H9 (cell line): ENCODE data around the gene DSC1. TPM values are rescaled to one million over a fixed set of nuclear protein-coding genes. Genes with fewer than 3 reads are reported as not detected.

Experiments used
- DNase-seq: peaks from one replicate; pipeline ENCODE4 v3.0.0-alpha.2; 2017
- H2AFZ ChIP-seq: one replicate; pipeline ENCODE4 v1.6.1; 2013; ENCODE audit warnings: mild to moderate bottlenecking, low read length, control low read depth, moderate library complexity
- H2AK5ac ChIP-seq: 2 replicates; pipeline ENCODE4 v1.6.1; 2013; ENCODE audit warnings: low read length, control low read depth, mixed read lengths; ENCODE audit not compliant: insufficient read length
- H2BK120ac ChIP-seq: one replicate; pipeline ENCODE4 v1.6.1; 2013; ENCODE audit warnings: low read depth, mild to moderate bottlenecking, low read length, control low read depth, inconsistent platforms; ENCODE audit not compliant: poor library complexity, severe bottlenecking
- H2BK12ac ChIP-seq: 2 replicates; pipeline ENCODE4 v1.6.1; 2013; ENCODE audit warnings: low read length, control low read depth, mixed read lengths, low read depth; ENCODE audit not compliant: insufficient read length
- H2BK15ac ChIP-seq: 2 replicates; pipeline ENCODE4 v1.6.1; 2013; ENCODE audit warnings: low read depth, low read length, control low read depth
- H2BK20ac ChIP-seq: one replicate; pipeline ENCODE4 v1.6.1; 2013; ENCODE audit warnings: low read depth, mild to moderate bottlenecking, low read length, control low read depth, inconsistent platforms; ENCODE audit not compliant: poor library complexity, severe bottlenecking
- H2BK5ac ChIP-seq: 2 replicates; pipeline ENCODE4 v1.6.1; 2013; ENCODE audit warnings: low read length, control low read depth, mixed read lengths; ENCODE audit not compliant: insufficient read length
- H3K14ac ChIP-seq: 2 replicates; pipeline ENCODE4 v1.6.1; 2013; ENCODE audit warnings: low read length, control low read depth; ENCODE audit not compliant: insufficient read depth
- H3K18ac ChIP-seq: 2 replicates; pipeline ENCODE4 v1.6.1; 2013; ENCODE audit warnings: low read depth, mild to moderate bottlenecking, mixed read lengths, low read length, control low read depth; ENCODE audit not compliant: insufficient read length
- H3K23ac ChIP-seq: 2 replicates; pipeline ENCODE4 v1.6.1; 2013; ENCODE audit warnings: low read length, control low read depth, mixed read lengths, low read depth; ENCODE audit not compliant: insufficient read length
- H3K23me2 ChIP-seq: 2 replicates; pipeline ENCODE4 v1.6.1; 2013; ENCODE audit warnings: low read depth, mild to moderate bottlenecking, mixed read lengths, low read length, control low read depth; ENCODE audit not compliant: insufficient read length, poor library complexity, severe bottlenecking
- H3K27ac ChIP-seq: 2 replicates; pipeline ENCODE4 v1.5.1; 2013; ENCODE audit warnings: low read length, control low read depth, mixed read lengths, low read depth; ENCODE audit not compliant: insufficient read length
- H3K27me3 ChIP-seq: 2 replicates; pipeline ENCODE4 v1.6.1; 2013; ENCODE audit warnings: low read length, control low read depth, inconsistent platforms; ENCODE audit not compliant: insufficient read depth
- H3K4ac ChIP-seq: 2 replicates; pipeline ENCODE4 v1.6.1; 2013; ENCODE audit warnings: low read depth, mild to moderate bottlenecking, control low read depth, inconsistent platforms, low read length, moderate library complexity
- H3K4me1 ChIP-seq: 2 replicates; pipeline ENCODE4 v1.6.1; 2013; ENCODE audit warnings: low read length, control low read depth, inconsistent platforms; ENCODE audit not compliant: insufficient read depth
- H3K4me2 ChIP-seq: 2 replicates; pipeline ENCODE4 v1.6.1; 2013; ENCODE audit warnings: low read length, control low read depth, mixed read lengths; ENCODE audit not compliant: insufficient read length, insufficient read depth
- H3K56ac ChIP-seq: 2 replicates; pipeline ENCODE4 v1.6.1; 2013; ENCODE audit warnings: low read depth, mild to moderate bottlenecking, mixed read lengths, low read length, control low read depth; ENCODE audit not compliant: insufficient read length
- H3K79me1 ChIP-seq: 2 replicates; pipeline ENCODE4 v1.6.1; 2013; ENCODE audit warnings: low read depth, mild to moderate bottlenecking, moderate library complexity, low read length, control low read depth, inconsistent platforms; ENCODE audit not compliant: insufficient read depth, poor library complexity, severe bottlenecking
- H3K79me2 ChIP-seq: 2 replicates; pipeline ENCODE4 v1.6.1; 2013; ENCODE audit warnings: low read length, control low read depth, inconsistent platforms; ENCODE audit not compliant: insufficient read depth
- H3K9ac ChIP-seq: 2 replicates; pipeline ENCODE4 v1.6.1; 2013; ENCODE audit warnings: low read length, control low read depth, mixed read lengths; ENCODE audit not compliant: insufficient read length; ENCODE audit errors: extremely low read depth
- H3K9me3 ChIP-seq: one replicate; pipeline ENCODE4 v1.6.1; 2013; ENCODE audit warnings: low read depth, low read length, inconsistent platforms; ENCODE audit not compliant: control insufficient read depth
- H3T11ph ChIP-seq: one replicate; pipeline ENCODE4 v1.6.1; 2013; ENCODE audit warnings: mild to moderate bottlenecking, low read length, control low read depth, inconsistent platforms
- H4K20me1 ChIP-seq: one replicate; pipeline ENCODE4 v1.6.1; 2013; ENCODE audit not compliant: control insufficient read depth, insufficient read length, insufficient read depth
- H4K5ac ChIP-seq: 2 replicates; pipeline ENCODE4 v1.6.1; 2013; ENCODE audit warnings: low read depth, mild to moderate bottlenecking, mixed read lengths, low read length, control low read depth; ENCODE audit not compliant: insufficient read length
- H4K8ac ChIP-seq: replicated peaks from 2 replicates; pipeline ENCODE4 v1.6.1; 2013; ENCODE audit warnings: low read length, control low read depth, mixed read lengths, low read depth; ENCODE audit not compliant: insufficient read length
- H4K91ac ChIP-seq: 2 replicates; pipeline ENCODE4 v1.6.1; 2013; ENCODE audit warnings: low read depth, mild to moderate bottlenecking, moderate library complexity, mixed read lengths, low read length, control low read depth; ENCODE audit not compliant: insufficient read length
- H3K27ac Mint-ChIP-seq, 3 experiments: 2 replicates in 2 of 3; 3 replicates in 1 of 3; pipeline ENCODE4 v1.8.0; 2020 to 2021; ENCODE audit warnings: mixed read lengths in 3 of 3, mild to moderate bottlenecking in 1 of 3, moderate library complexity in 1 of 3
- H3K27me3 Mint-ChIP-seq: 2 replicates; pipeline ENCODE4 v1.8.0; 2021; ENCODE audit warnings: low read depth, mild to moderate bottlenecking, moderate library complexity, mixed read lengths
- H3K36me3 Mint-ChIP-seq, 3 experiments: 2 replicates in 2 of 3; 3 replicates in 1 of 3; pipeline ENCODE4 v1.8.0; 2020 to 2021; ENCODE audit warnings: low read depth in 3 of 3, mixed read lengths in 3 of 3; ENCODE audit not compliant: insufficient read depth in 1 of 3
- H3K4me1 Mint-ChIP-seq, 2 experiments: 2 replicates each; pipeline ENCODE4 v1.8.0; 2020; ENCODE audit warnings: mixed read lengths in 2 of 2
- H3K4me3 Mint-ChIP-seq, 2 experiments: 2 replicates in 1 of 2; 3 replicates in 1 of 2; pipeline ENCODE4 v1.8.0; 2020 to 2021; ENCODE audit warnings: mild to moderate bottlenecking in 2 of 2, mixed read lengths in 2 of 2, moderate library complexity in 1 of 2
- H3K9me3 Mint-ChIP-seq, 2 experiments: 2 replicates in 1 of 2; 3 replicates in 1 of 2; pipeline ENCODE4 v1.8.0; 2020; ENCODE audit warnings: mild to moderate bottlenecking in 2 of 2, mixed read lengths in 2 of 2, moderate library complexity in 1 of 2
- CTCF ChIP-seq: fragments of 200-600 bp; sonication (generic); conservative IDR thresholded peaks from 3 replicates; pipeline ENCODE4 v1.8.0; 2021; ENCODE audit warnings: antibody characterized with exemption, mild to moderate bottlenecking
- WGBS: extraction: QIAGEN DNeasy Blood & Tissue Kit; methylation state at CpG from one replicate; pipeline ENCODE4 v1.1.7; 2013; ENCODE audit warnings: missing lambda C conversion rate, low lambda C conversion rate, mixed read lengths; ENCODE audit not compliant: insufficient read length; ENCODE audit errors: extremely low coverage; 5-methylcytosine and 5-hydroxymethylcytosine counted together
- total RNA-seq: library from RNA; stranded (reverse); gene quantifications from 2 replicates; pipeline ENCODE4 v1.2.1, GENCODE V29; 2021

The DSC1 gene
- total RNA-seq, 1 experiment from 2014 or later: not detected

DNA sequence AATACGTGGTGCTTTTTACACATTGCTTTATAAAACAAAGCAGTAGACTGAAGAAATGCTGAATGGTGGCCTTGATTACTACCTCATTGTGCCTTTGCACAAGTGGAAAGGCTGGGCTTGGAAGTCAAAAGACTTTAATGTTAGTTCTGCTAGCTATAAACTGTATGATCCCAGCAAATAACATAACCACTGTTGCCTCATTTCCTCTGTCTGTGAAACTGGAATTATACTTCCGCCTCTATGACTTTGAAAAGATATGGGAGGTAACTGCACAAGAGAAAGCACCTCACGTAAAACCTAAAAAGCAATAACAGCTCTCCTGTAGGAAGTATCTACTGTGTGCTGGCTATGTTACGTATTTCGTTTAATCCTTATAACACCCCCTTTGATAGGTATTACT, 43.4 kb upstream of the DSC1 start:
- Histone ChIP-seq H3K9ac (no peak overlapping the region), H3K27ac (no peak overlapping the region), H4K8ac (no peak overlapping the region), H3K4me2 (no peak overlapping the region), H2BK12ac (no peak overlapping the region), H2BK5ac (no peak overlapping the region), H3K18ac (no peak overlapping the region), H2BK20ac (no peak overlapping the region), H2AK5ac (no peak overlapping the region), H3K4ac (no peak overlapping the region), H2AFZ (no peak overlapping the region), H4K20me1 (no peaks in the 10 kb centered on the region), H3K23ac (no peak overlapping the region), H3K14ac (no peak overlapping the region), H3K79me1 (no peaks in the 10 kb centered on the region), H4K91ac (no peak overlapping the region), H2BK15ac (no peak overlapping the region), H3K4me1 (no peaks in the 10 kb centered on the region; the same call in 1 of the 2 replicates), H3K56ac (no peak overlapping the region), H3K9me3 (no peaks in the 10 kb centered on the region), H3K79me2 (no peaks in the 10 kb centered on the region), H2BK120ac (no peak overlapping the region), H3K27me3 (no peaks in the 10 kb centered on the region), H3T11ph (no peak overlapping the region), H4K5ac (no peak overlapping the region), H3K23me2 (no peaks in the 10 kb centered on the region)
- no peak for TF ChIP-seq CTCF
- H3K9me3 Mint-ChIP-seq: peaks cover 0 to 5% of the 10 kb centered on the region in 2 experiments; a peak in 2 of 5 replicates
- no peak overlapping the region for H3K27ac Mint-ChIP-seq
- H3K4me1 Mint-ChIP-seq: peaks cover 25 to 29% of the 10 kb centered on the region in 2 experiments
- H3K4me3 Mint-ChIP-seq: no peak overlapping the region
- H3K27me3 Mint-ChIP-seq: no peaks in the 10 kb centered on the region
- WGBS: no CpG with 5 or more reads among the region's 5 CpGs
- DNase-seq: no peak
- peaks cover 0 to 5% (median 0%) of the 10 kb centered on the region in 3 experiments; a peak in 2 of 7 replicates for H3K36me3 Mint-ChIP-seq
